Measurements from ENCODE around the gene SLC15A1. TPM values are rescaled to one million over a fixed set of nuclear protein-coding genes. Genes with fewer than 3 reads are reported as not detected.

SLC15A1 gene
- polyA plus RNA-seq, 2 of the 4 experiments (the other 2 are of a cell fraction): 0.04 to 0.09 TPM

DNA sequence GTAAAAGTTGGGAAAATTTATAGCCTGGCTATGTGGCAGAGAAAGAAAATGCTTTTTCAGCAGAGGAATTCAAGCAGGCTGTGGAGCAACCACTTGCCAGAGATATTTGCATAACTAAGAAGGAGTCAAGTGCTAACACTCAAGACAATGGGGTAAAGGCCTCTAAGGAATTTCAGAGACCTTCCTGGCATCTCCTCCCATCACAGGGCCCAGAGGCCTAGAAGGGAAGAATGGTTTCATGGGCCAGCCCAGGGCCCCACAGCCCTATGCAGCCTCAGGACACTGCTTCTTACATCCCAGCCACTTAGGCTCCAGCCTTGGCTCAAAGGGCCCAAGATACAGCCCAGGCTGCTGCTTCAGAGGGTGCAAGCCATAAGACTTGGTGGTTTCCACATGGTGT is 14.3 kb downstream of the SLC15A1 start:
- DNase-seq (ENCODE audit: low read depth in 1 of 2, low spot score in 1 of 2) (no peak), ATAC-seq (no peak), FAIRE-seq (no peak)
- H3K4me3 ChIP-seq: no peak overlapping the region
- H3K4me1 ChIP-seq: no peaks in the 10 kb centered on the region
- ChIA-PET POLR2A (no interaction called here), CTCF (no interaction called here)
- no peaks in the 10 kb centered on the region for H3K9me3 ChIP-seq
- H3K27ac ChIP-seq: no peak overlapping the region
- TF ChIP-seq RFX5 (IDR thresholded peaks at IDR 0.05) (no peak), GATA3 (IDR thresholded peaks at IDR 0.05; ENCODE audit: borderline replicate concordance) (no peak), ZSCAN20 (CRISPR knock-in tag; IDR thresholded peaks at IDR 0.05) (no peak), POLR2A (IDR thresholded peaks at IDR 0.05; ENCODE audit: low read length) (no peak), CHD2 (IDR thresholded peaks at IDR 0.05; ENCODE audit: low read length, partially characterized antibody) (no peak), ZFP36 (IDR thresholded peaks at IDR 0.05; ENCODE audit: borderline replicate concordance, partially characterized antibody) (no peak), SMC3 (IDR thresholded peaks at IDR 0.05) (no peak)
- TF ChIP-seq, protein P1, sequence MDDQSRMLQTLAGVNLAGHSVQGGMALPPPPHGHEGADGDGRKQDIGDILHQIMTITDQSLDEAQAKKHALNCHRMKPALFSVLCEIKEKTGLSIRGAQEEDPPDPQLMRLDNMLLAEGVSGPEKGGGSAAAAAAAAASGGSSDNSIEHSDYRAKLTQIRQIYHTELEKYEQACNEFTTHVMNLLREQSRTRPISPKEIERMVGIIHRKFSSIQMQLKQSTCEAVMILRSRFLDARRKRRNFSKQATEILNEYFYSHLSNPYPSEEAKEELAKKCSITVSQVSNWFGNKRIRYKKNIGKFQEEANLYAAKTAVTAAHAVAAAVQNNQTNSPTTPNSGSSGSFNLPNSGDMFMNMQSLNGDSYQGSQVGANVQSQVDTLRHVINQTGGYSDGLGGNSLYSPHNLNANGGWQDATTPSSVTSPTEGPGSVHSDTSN (IDR thresholded peaks at IDR 0.05): no peak
- H3K4me2 ChIP-seq: no peak overlapping the region

DNA sequence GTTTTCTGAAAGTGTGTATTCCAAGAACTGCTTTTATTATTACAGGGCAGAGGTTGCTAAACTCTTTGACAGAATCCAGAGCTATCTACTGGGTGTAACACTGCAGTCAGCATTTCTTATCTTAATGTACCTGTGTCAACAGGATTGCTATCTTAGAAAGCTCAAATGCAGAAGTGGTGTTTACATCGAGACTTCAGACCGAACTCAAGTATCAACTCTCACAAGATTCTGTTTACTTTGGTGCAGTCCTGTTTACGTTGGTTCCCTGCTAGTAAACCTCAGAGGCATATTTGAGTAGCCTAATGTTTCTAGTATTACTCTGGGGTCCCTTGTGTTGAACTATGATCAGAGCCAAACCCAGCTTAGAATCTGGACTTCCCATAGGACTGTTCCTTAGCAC is 20.5 kb downstream of the SLC15A1 start:
- Histone ChIP-seq H3K4me3 (no peak overlapping the region), H3K4me1 (no peaks in the 10 kb centered on the region), H3K9me3 (no peaks in the 10 kb centered on the region), H3K27ac (no peak overlapping the region), H3K4me2 (no peak overlapping the region)
- TF ChIP-seq, protein P2, sequence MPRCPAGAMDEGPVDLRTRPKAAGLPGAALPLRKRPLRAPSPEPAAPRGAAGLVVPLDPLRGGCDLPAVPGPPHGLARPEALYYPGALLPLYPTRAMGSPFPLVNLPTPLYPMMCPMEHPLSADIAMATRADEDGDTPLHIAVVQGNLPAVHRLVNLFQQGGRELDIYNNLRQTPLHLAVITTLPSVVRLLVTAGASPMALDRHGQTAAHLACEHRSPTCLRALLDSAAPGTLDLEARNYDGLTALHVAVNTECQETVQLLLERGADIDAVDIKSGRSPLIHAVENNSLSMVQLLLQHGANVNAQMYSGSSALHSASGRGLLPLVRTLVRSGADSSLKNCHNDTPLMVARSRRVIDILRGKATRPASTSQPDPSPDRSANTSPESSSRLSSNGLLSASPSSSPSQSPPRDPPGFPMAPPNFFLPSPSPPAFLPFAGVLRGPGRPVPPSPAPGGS (IDR thresholded peaks at IDR 0.05): no peak
- TF ChIP-seq RNF2 (IDR thresholded peaks at IDR 0.05; ENCODE audit: borderline replicate concordance, low read depth) (no peak), EP300 (IDR thresholded peaks at IDR 0.05) (no peak), HOXA7 (CRISPR knock-in tag; IDR thresholded peaks at IDR 0.05) (no peak), NR3C1 (IDR thresholded peaks at IDR 0.05) (no peak), PHF8 (IDR thresholded peaks at IDR 0.05; ENCODE audit: borderline replicate concordance, low read depth) (no peak), HOXB13 (CRISPR knock-in tag; IDR thresholded peaks at IDR 0.05; ENCODE audit: low read depth) (no peak), FOSL2 (IDR thresholded peaks at IDR 0.05) (no peak), FOSL2 (CRISPR knock-in tag; IDR thresholded peaks at IDR 0.05) (no peak), MAZ (IDR thresholded peaks at IDR 0.05; ENCODE audit: borderline replicate concordance, low read depth, low read length) (no peak), ZNF302 (CRISPR knock-in tag; IDR thresholded peaks at IDR 0.05) (no peak), SMC3 (IDR thresholded peaks at IDR 0.05) (no peak), SREBF2 (IDR thresholded peaks at IDR 0.05) (no peak), NPAS2 (CRISPR knock-in tag; IDR thresholded peaks at IDR 0.05; ENCODE audit: borderline replicate concordance) (no peak), ZSCAN20 (CRISPR knock-in tag; IDR thresholded peaks at IDR 0.05) (no peak), POLR2A (IDR thresholded peaks at IDR 0.05; ENCODE audit: low read length) (no peak)
- TF ChIP-seq, protein P3, sequence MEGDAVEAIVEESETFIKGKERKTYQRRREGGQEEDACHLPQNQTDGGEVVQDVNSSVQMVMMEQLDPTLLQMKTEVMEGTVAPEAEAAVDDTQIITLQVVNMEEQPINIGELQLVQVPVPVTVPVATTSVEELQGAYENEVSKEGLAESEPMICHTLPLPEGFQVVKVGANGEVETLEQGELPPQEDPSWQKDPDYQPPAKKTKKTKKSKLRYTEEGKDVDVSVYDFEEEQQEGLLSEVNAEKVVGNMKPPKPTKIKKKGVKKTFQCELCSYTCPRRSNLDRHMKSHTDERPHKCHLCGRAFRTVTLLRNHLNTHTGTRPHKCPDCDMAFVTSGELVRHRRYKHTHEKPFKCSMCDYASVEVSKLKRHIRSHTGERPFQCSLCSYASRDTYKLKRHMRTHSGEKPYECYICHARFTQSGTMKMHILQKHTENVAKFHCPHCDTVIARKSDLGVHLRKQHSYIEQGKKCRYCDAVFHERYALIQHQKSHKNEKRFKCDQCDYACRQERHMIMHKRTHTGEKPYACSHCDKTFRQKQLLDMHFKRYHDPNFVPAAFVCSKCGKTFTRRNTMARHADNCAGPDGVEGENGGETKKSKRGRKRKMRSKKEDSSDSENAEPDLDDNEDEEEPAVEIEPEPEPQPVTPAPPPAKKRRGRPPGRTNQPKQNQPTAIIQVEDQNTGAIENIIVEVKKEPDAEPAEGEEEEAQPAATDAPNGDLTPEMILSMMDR (IDR thresholded peaks at IDR 0.05): no peak
- TF ChIP-seq, protein P1 (IDR thresholded peaks at IDR 0.05): no peak
- ChIA-PET POLR2A (no interaction called here), CTCF (no interaction called here)
- ATAC-seq (no peak), DNase-seq (ENCODE audit: low read depth in 1 of 2, low spot score in 1 of 2) (no peak), FAIRE-seq (no peak)
- 64% methylated on average over 3 of the region's 3 CpGs for WGBS (ENCODE audit: missing lambda C conversion rate)

Measured in A549 (cell line).